OCI-LY1 (cell line): ENCODE results near the gene SCN2B.

Experiments
- EZH2 ChIP-seq: fragments of 200-600 bp; sonication (generic), shearing (Covaris generic); IDR thresholded peaks from 2 replicates; pipeline ENCODE4 v1.8.0; 2017; ENCODE audit warnings: borderline replicate concordance, mixed run types, mild to moderate bottlenecking, antibody characterized with exemption, low read length, moderate library complexity, mixed read lengths
- TF ChIP-seq, protein P1 (sequence below): fragments of 200-600 bp; sonication (generic), shearing (Covaris generic); IDR thresholded peaks from 2 replicates; pipeline ENCODE4 v1.5.1; 2017; ENCODE audit warnings: mild to moderate bottlenecking, antibody characterized with exemption, low read length, moderate library complexity, mixed read lengths

GRCh38 chr11:118136341-118136740 is 40.1 kb downstream of the SCN2B start:
- TF ChIP-seq, protein P1, sequence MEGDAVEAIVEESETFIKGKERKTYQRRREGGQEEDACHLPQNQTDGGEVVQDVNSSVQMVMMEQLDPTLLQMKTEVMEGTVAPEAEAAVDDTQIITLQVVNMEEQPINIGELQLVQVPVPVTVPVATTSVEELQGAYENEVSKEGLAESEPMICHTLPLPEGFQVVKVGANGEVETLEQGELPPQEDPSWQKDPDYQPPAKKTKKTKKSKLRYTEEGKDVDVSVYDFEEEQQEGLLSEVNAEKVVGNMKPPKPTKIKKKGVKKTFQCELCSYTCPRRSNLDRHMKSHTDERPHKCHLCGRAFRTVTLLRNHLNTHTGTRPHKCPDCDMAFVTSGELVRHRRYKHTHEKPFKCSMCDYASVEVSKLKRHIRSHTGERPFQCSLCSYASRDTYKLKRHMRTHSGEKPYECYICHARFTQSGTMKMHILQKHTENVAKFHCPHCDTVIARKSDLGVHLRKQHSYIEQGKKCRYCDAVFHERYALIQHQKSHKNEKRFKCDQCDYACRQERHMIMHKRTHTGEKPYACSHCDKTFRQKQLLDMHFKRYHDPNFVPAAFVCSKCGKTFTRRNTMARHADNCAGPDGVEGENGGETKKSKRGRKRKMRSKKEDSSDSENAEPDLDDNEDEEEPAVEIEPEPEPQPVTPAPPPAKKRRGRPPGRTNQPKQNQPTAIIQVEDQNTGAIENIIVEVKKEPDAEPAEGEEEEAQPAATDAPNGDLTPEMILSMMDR = no peak
- no peak for TF ChIP-seq EZH2
